ENCODE data around the gene LCNL1.

The LCNL1 gene

GRCh38 chr9:136952321-136952850 lies 30.4 kb upstream of the LCNL1 start:
- Histone ChIP-seq H3K18ac (ENCODE audit: low read length) (peak overlapping the region; percentile 87), H4K8ac (ENCODE audit: low read depth, low read length) (no peak overlapping the region), H3K4me1 (ENCODE audit: control insufficient read depth in 2 of 2, insufficient read depth in 1 of 2, low read depth in 1 of 2, low read length in 2 of 2) (peaks cover 11 to 16% of the 10 kb centered on the region in 2 donors), H3K36me3 (replicated peaks in 1 of 2; ENCODE audit: control insufficient read depth in 2 of 2, insufficient read depth in 2 of 2, low read length in 2 of 2) (no peaks in the 10 kb centered on the region), H2BK120ac (ENCODE audit: low read depth, low read length) (peak overlapping the region; percentile 94), H2BK15ac (ENCODE audit: low read length) (peak overlapping the region; percentile 81), H3K4ac (ENCODE audit: low read length) (no peak overlapping the region), H3K27ac (replicated peaks; ENCODE audit: low read length) (no peak overlapping the region), H3K4me3 (ENCODE audit: low read length in 2 of 2) (no peak overlapping the region), H3K23ac (ENCODE audit: low read depth, low read length, poor library complexity) (no peak overlapping the region), H2BK5ac (ENCODE audit: low read length) (peak overlapping the region; percentile 87), H3K4me2 (ENCODE audit: insufficient read depth, low read length, poor library complexity, severe bottlenecking) (no peak overlapping the region), H3K9me3 (replicated peaks in 1 of 2; ENCODE audit: control insufficient read depth in 2 of 2, insufficient read depth in 1 of 2, low read depth in 1 of 2, low read length in 2 of 2) (no peaks in the 10 kb centered on the region), H3K9ac (ENCODE audit: low read depth, low read length, poor library complexity) (no peak overlapping the region), H2BK12ac (ENCODE audit: low read length) (peak overlapping the region; percentile 84), H3K14ac (ENCODE audit: low read length) (no peak overlapping the region), H4K91ac (ENCODE audit: low read depth, low read length, poor library complexity) (no peak overlapping the region), H2AFZ (ENCODE audit: low read length) (peak overlapping the region; percentile 53), H3K79me1 (ENCODE audit: low read depth, low read length) (no peaks in the 10 kb centered on the region), H2AK5ac (ENCODE audit: low read depth, low read length) (peak overlapping the region; percentile 82), H3K27me3 (ENCODE audit: control insufficient read depth in 3 of 3, insufficient read depth in 3 of 3, low read depth in 1 of 3, low read length in 3 of 3) (peaks cover 0 to 13% (median 0%) of the 10 kb centered on the region in 3 experiments)
- no CpG with 5 or more reads among the region's 15 CpGs for WGBS, 2 donors (ENCODE audit: extremely low coverage in 2 of 2, insufficient read length in 2 of 2, insufficient replicate concordance in 1 of 2)
- no peak for DNase-seq (ENCODE audit: low spot score)

GRCh38 chr9:136952876-136953770 lies 29.7 kb upstream of the LCNL1 start:
- H3K36me3 ChIP-seq (replicated peaks in 1 of 2; ENCODE audit: control insufficient read depth in 2 of 2, insufficient read depth in 2 of 2, low read length in 2 of 2): no peaks in the 10 kb centered on the region

GRCh38 chr9:136953771-136954269 lies 29.0 kb upstream of the LCNL1 start:
- Histone ChIP-seq H3K4me1 (ENCODE audit: control insufficient read depth in 2 of 2, insufficient read depth in 1 of 2, low read depth in 1 of 2, low read length in 2 of 2) (peaks cover 11 to 16% of the 10 kb centered on the region in 2 donors), H3K9ac (ENCODE audit: low read depth, low read length, poor library complexity) (peak overlapping the region; percentile 3), H3K27me3 (ENCODE audit: control insufficient read depth in 3 of 3, insufficient read depth in 3 of 3, low read depth in 1 of 3, low read length in 3 of 3) (peaks cover 0 to 13% (median 0%) of the 10 kb centered on the region in 3 experiments)

More at GRCh38 chr9:136952876-136953770, 29.7 kb upstream of the LCNL1 start:
- peaks cover 0 to 13% (median 0%) of the 10 kb centered on the region in 3 experiments for H3K27me3 ChIP-seq (ENCODE audit: control insufficient read depth in 3 of 3, insufficient read depth in 3 of 3, low read depth in 1 of 3, low read length in 3 of 3)
- no peaks in the 10 kb centered on the region for H3K79me1 ChIP-seq (ENCODE audit: low read depth, low read length)
- no peak overlapping the region for H3K4me2 ChIP-seq (ENCODE audit: insufficient read depth, low read length, poor library complexity, severe bottlenecking)
- no peak overlapping the region for H3K18ac ChIP-seq (ENCODE audit: low read length)
- H3K23ac ChIP-seq (ENCODE audit: low read depth, low read length, poor library complexity): peak overlapping the region; percentile 43
- no CpG with 5 or more reads among the region's 44 CpGs for WGBS, 2 donors (ENCODE audit: extremely low coverage in 2 of 2, insufficient read length in 2 of 2, insufficient replicate concordance in 1 of 2)
- H2BK12ac ChIP-seq (ENCODE audit: low read length): peak overlapping the region; percentile 73
- no peaks in the 10 kb centered on the region for H3K9me3 ChIP-seq (replicated peaks in 1 of 2; ENCODE audit: control insufficient read depth in 2 of 2, insufficient read depth in 1 of 2, low read depth in 1 of 2, low read length in 2 of 2)
- H2AFZ ChIP-seq (ENCODE audit: low read length): no peak overlapping the region
- no peak overlapping the region for H4K8ac ChIP-seq (ENCODE audit: low read depth, low read length)
- H4K91ac ChIP-seq (ENCODE audit: low read depth, low read length, poor library complexity): no peak overlapping the region
- no peak overlapping the region for H3K9ac ChIP-seq (ENCODE audit: low read depth, low read length, poor library complexity)
- H3K4me3 ChIP-seq (ENCODE audit: low read length in 2 of 2): no peak overlapping the region
- peak overlapping the region; percentile 75 for H2BK15ac ChIP-seq (ENCODE audit: low read length)
- H2BK5ac ChIP-seq (ENCODE audit: low read length): peak overlapping the region; percentile 87
- no peak overlapping the region for H3K4ac ChIP-seq (ENCODE audit: low read length)
- DNase-seq (ENCODE audit: low spot score): no peak
- H3K27ac ChIP-seq (replicated peaks; ENCODE audit: low read length): no peak overlapping the region
- no peak overlapping the region for H3K14ac ChIP-seq (ENCODE audit: low read length)
- peaks cover 11 to 16% of the 10 kb centered on the region in 2 donors for H3K4me1 ChIP-seq (ENCODE audit: control insufficient read depth in 2 of 2, insufficient read depth in 1 of 2, low read depth in 1 of 2, low read length in 2 of 2)
- H2BK120ac ChIP-seq (ENCODE audit: low read depth, low read length): no peak overlapping the region
- peak overlapping the region; percentile 90 for H2AK5ac ChIP-seq (ENCODE audit: low read depth, low read length)

More at GRCh38 chr9:136953771-136954269, 29.0 kb upstream of the LCNL1 start:
- Histone ChIP-seq H3K4ac (ENCODE audit: low read length) (no peak overlapping the region), H2BK12ac (ENCODE audit: low read length) (peak overlapping the region; percentile 2), H3K4me2 (ENCODE audit: insufficient read depth, low read length, poor library complexity, severe bottlenecking) (no peak overlapping the region), H3K27ac (replicated peaks; ENCODE audit: low read length) (no peak overlapping the region), H3K23ac (ENCODE audit: low read depth, low read length, poor library complexity) (peak overlapping the region; percentile 43), H3K36me3 (replicated peaks in 1 of 2; ENCODE audit: control insufficient read depth in 2 of 2, insufficient read depth in 2 of 2, low read length in 2 of 2) (no peaks in the 10 kb centered on the region), H3K79me1 (ENCODE audit: low read depth, low read length) (peaks cover 2% of the 10 kb centered on the region), H4K8ac (ENCODE audit: low read depth, low read length) (no peak overlapping the region), H2AK5ac (ENCODE audit: low read depth, low read length) (peak overlapping the region; percentile 90), H4K91ac (ENCODE audit: low read depth, low read length, poor library complexity) (no peak overlapping the region), H2BK5ac (ENCODE audit: low read length) (peak overlapping the region; percentile 87), H3K9me3 (replicated peaks in 1 of 2; ENCODE audit: control insufficient read depth in 2 of 2, insufficient read depth in 1 of 2, low read depth in 1 of 2, low read length in 2 of 2) (no peaks in the 10 kb centered on the region), H3K4me3 (ENCODE audit: low read length in 2 of 2) (peak overlapping the region in 1 of 2 donors; percentile 12), H2BK15ac (ENCODE audit: low read length) (peak overlapping the region; percentile 43), H2BK120ac (ENCODE audit: low read depth, low read length) (no peak overlapping the region), H3K14ac (ENCODE audit: low read length) (no peak overlapping the region), H3K18ac (ENCODE audit: low read length) (peak overlapping the region; percentile 38), H2AFZ (ENCODE audit: low read length) (no peak overlapping the region)
- DNase-seq (ENCODE audit: low spot score): no peak
- WGBS, 2 donors (ENCODE audit: extremely low coverage in 2 of 2, insufficient read length in 2 of 2, insufficient replicate concordance in 1 of 2): no CpG with 5 or more reads among the region's 19 CpGs
